Measurements from ENCODE around the gene REEP5.

REEP5 gene

DNA sequence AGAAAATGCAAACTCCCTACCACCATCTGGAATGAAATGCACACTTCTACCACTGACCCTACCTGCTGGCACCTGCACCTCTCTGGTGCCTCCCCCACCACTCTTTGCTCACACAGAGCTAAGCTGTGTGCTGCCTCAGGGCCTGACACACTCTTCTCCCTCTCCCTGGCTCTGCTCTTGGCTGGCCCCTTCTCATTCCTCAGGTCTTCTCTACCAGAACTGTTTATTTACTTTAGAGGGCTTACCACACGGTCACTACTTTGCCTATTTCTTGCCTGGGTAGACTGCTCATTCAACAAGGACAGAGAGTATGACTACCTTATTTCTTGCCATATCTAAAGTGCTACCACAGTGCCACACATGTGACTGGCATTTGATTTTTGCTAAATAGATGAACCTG lies 3.3 kb downstream of the REEP5 start:
- TF ChIP-seq ZFP3 (CRISPR knock-in tag; IDR thresholded peaks at IDR 0.05) (no peak), ZNF70 (CRISPR knock-in tag; IDR thresholded peaks at IDR 0.05) (no peak), BACH2 (CRISPR knock-in tag; IDR thresholded peaks at IDR 0.05; ENCODE audit: borderline replicate concordance) (no peak), TOX (CRISPR knock-in tag; IDR thresholded peaks at IDR 0.05; ENCODE audit: borderline replicate concordance) (no peak), ARNTL (CRISPR knock-in tag; IDR thresholded peaks at IDR 0.05; ENCODE audit: borderline replicate concordance, low read depth) (no peak)
- TF ChIP-seq, protein P1, sequence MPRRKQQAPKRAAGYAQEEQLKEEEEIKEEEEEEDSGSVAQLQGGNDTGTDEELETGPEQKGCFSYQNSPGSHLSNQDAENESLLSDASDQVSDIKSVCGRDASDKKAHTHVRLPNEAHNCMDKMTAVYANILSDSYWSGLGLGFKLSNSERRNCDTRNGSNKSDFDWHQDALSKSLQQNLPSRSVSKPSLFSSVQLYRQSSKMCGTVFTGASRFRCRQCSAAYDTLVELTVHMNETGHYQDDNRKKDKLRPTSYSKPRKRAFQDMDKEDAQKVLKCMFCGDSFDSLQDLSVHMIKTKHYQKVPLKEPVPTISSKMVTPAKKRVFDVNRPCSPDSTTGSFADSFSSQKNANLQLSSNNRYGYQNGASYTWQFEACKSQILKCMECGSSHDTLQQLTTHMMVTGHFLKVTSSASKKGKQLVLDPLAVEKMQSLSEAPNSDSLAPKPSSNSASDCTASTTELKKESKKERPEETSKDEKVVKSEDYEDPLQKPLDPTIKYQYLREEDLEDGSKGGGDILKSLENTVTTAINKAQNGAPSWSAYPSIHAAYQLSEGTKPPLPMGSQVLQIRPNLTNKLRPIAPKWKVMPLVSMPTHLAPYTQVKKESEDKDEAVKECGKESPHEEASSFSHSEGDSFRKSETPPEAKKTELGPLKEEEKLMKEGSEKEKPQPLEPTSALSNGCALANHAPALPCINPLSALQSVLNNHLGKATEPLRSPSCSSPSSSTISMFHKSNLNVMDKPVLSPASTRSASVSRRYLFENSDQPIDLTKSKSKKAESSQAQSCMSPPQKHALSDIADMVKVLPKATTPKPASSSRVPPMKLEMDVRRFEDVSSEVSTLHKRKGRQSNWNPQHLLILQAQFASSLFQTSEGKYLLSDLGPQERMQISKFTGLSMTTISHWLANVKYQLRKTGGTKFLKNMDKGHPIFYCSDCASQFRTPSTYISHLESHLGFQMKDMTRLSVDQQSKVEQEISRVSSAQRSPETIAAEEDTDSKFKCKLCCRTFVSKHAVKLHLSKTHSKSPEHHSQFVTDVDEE (CRISPR knock-in tag; IDR thresholded peaks at IDR 0.05): no peak
- ATAC-seq: no peak

DNA sequence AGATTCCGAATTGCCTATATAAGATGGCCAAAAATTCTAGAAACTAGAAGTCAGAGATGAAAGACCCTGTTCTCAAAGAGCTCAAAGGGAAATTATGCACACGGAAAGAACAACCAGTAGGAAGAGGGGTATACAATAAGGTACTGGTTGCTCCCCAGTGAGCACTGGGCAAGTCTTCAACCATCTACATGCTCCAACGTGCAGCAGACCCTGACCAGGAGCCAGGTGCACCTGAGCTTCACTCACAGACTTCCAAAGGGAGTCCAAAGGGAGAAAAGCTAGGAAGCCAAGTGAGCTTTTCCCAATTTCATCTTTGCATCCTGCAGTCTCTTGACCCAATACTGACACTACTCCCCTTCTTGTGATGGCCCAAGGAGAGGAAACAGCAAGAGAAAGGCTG lies 3.9 kb downstream of the REEP5 start:
- TF ChIP-seq, protein P2, sequence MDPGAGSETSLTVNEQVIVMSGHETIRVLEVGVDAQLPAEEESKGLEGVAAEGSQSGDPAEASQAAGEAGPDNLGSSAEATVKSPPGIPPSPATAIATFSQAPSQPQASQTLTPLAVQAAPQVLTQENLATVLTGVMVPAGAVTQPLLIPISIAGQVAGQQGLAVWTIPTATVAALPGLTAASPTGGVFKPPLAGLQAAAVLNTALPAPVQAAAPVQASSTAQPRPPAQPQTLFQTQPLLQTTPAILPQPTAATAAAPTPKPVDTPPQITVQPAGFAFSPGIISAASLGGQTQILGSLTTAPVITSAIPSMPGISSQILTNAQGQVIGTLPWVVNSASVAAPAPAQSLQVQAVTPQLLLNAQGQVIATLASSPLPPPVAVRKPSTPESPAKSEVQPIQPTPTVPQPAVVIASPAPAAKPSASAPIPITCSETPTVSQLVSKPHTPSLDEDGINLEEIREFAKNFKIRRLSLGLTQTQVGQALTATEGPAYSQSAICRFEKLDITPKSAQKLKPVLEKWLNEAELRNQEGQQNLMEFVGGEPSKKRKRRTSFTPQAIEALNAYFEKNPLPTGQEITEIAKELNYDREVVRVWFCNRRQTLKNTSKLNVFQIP (CRISPR knock-in tag; IDR thresholded peaks at IDR 0.05; ENCODE audit: borderline replicate concordance, low read depth): no peak
- TF ChIP-seq, protein P3, sequence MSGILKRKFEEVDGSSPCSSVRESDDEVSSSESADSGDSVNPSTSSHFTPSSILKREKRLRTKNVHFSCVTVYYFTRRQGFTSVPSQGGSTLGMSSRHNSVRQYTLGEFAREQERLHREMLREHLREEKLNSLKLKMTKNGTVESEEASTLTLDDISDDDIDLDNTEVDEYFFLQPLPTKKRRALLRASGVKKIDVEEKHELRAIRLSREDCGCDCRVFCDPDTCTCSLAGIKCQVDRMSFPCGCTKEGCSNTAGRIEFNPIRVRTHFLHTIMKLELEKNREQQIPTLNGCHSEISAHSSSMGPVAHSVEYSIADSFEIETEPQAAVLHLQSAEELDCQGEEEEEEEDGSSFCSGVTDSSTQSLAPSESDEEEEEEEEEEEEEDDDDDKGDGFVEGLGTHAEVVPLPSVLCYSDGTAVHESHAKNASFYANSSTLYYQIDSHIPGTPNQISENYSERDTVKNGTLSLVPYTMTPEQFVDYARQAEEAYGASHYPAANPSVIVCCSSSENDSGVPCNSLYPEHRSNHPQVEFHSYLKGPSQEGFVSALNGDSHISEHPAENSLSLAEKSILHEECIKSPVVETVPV (CRISPR knock-in tag; IDR thresholded peaks at IDR 0.05): no peak
- TF ChIP-seq, protein P1 (CRISPR knock-in tag; IDR thresholded peaks at IDR 0.05): no peak
- TF ChIP-seq OSR1 (CRISPR knock-in tag; IDR thresholded peaks at IDR 0.05) (no peak), TCF4 (CRISPR knock-in tag; IDR thresholded peaks at IDR 0.05; ENCODE audit: borderline replicate concordance) (no peak), ZFP30 (CRISPR knock-in tag; IDR thresholded peaks at IDR 0.05) (no peak), GLIS3 (CRISPR knock-in tag; IDR thresholded peaks at IDR 0.05) (no peak), BACH2 (CRISPR knock-in tag; IDR thresholded peaks at IDR 0.05; ENCODE audit: borderline replicate concordance) (no peak), ZNF70 (CRISPR knock-in tag; IDR thresholded peaks at IDR 0.05) (no peak), PPARA (CRISPR knock-in tag; IDR thresholded peaks at IDR 0.05; ENCODE audit: borderline replicate concordance) (no peak), CSDC2 (CRISPR knock-in tag; IDR thresholded peaks at IDR 0.05) (no peak), ZNF8 (CRISPR knock-in tag; IDR thresholded peaks at IDR 0.05) (no peak)
- TF ChIP-seq, protein P4, sequence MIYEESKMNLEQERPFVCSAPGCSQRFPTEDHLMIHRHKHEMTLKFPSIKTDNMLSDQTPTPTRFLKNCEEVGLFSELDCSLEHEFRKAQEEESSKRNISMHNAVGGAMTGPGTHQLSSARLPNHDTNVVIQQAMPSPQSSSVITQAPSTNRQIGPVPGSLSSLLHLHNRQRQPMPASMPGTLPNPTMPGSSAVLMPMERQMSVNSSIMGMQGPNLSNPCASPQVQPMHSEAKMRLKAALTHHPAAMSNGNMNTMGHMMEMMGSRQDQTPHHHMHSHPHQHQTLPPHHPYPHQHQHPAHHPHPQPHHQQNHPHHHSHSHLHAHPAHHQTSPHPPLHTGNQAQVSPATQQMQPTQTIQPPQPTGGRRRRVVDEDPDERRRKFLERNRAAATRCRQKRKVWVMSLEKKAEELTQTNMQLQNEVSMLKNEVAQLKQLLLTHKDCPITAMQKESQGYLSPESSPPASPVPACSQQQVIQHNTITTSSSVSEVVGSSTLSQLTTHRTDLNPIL (CRISPR knock-in tag; IDR thresholded peaks at IDR 0.05; ENCODE audit: low read depth): no peak
- TF ChIP-seq, protein P5, sequence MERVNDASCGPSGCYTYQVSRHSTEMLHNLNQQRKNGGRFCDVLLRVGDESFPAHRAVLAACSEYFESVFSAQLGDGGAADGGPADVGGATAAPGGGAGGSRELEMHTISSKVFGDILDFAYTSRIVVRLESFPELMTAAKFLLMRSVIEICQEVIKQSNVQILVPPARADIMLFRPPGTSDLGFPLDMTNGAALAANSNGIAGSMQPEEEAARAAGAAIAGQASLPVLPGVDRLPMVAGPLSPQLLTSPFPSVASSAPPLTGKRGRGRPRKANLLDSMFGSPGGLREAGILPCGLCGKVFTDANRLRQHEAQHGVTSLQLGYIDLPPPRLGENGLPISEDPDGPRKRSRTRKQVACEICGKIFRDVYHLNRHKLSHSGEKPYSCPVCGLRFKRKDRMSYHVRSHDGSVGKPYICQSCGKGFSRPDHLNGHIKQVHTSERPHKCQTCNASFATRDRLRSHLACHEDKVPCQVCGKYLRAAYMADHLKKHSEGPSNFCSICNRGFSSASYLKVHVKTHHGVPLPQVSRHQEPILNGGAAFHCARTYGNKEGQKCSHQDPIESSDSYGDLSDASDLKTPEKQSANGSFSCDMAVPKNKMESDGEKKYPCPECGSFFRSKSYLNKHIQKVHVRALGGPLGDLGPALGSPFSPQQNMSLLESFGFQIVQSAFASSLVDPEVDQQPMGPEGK (CRISPR knock-in tag; IDR thresholded peaks at IDR 0.05; ENCODE audit: borderline replicate concordance): no peak
- ATAC-seq: no peak

Measured in SK-N-SH treated with all-trans-retinoic acid at 6 μM for 48 hours (cell line).